Skeletal muscle satellite cell (primary cell): ENCODE results near the gene ATN1.

Experiments
- H3K27me3 ChIP-seq: 2 replicates; pipeline ENCODE4 v1.7.0; 2013; ENCODE audit warnings: low read length; ENCODE audit not compliant: control insufficient read depth, insufficient read depth
- H3K36me3 ChIP-seq: 2 replicates; pipeline ENCODE4 v1.7.0; 2013; ENCODE audit warnings: mild to moderate bottlenecking, control low read depth, low read length; ENCODE audit not compliant: insufficient read depth
- H3K4me1 ChIP-seq: 2 replicates; pipeline ENCODE4 v1.7.0; 2013; ENCODE audit warnings: low read length; ENCODE audit not compliant: control insufficient read depth, insufficient read depth
- H3K4me2 ChIP-seq: 2 replicates; pipeline ENCODE4 v1.7.0; 2013; ENCODE audit warnings: mild to moderate bottlenecking, low read length
- H3K4me3 ChIP-seq: 2 replicates; pipeline ENCODE4 v1.7.0; 2013; ENCODE audit warnings: low read length
- H3K9ac ChIP-seq: 2 replicates; pipeline ENCODE4 v1.7.0; 2013; ENCODE audit warnings: mild to moderate bottlenecking, low read depth, low read length, moderate library complexity
- H3K9me3 ChIP-seq: replicated peaks from 2 replicates; pipeline ENCODE4 v1.7.0; 2013; ENCODE audit warnings: mild to moderate bottlenecking, control low read depth, low read length

The ATN1 gene

GRCh38 chr12:6943722-6944380, 16.1 kb downstream of the ATN1 start, which contains the start of the genes C12orf57 and RNU7-1:
Gene C12orf57 (plus strand): TSS chr12:6944022. CDS start chr12:6944122, 100 bp downstream.
Gene RNU7-1 (plus strand): TSS chr12:6943816.
- Histone ChIP-seq H3K36me3 (peaks cover 30% of the 10 kb centered on the region), H3K4me1 (peaks cover 18% of the 10 kb centered on the region), H3K4me3 (peak within 1 kb of the TSS; percentile 78), H3K9ac (peak within 1 kb of the TSS; percentile 81), H3K4me2 (peak within 1 kb of the TSS; percentile 95), H3K9me3 (no peaks in the 10 kb centered on the region), H3K27me3 (no peaks in the 10 kb centered on the region)

- Histone ChIP-seq H3K9ac (peak overlapping the region; percentile 81), H3K4me2 (peak overlapping the region; percentile 95), H3K4me1 (peaks cover 18% of the 10 kb centered on the region), H3K36me3 (peaks cover 23% of the 10 kb centered on the region), H3K27me3 (no peaks in the 10 kb centered on the region), H3K4me3 (peak overlapping the region; percentile 78), H3K9me3 (no peaks in the 10 kb centered on the region)
These were observed 16.8 kb downstream of the ATN1 start for GRCh38 chr12:6944381-6945186.

GRCh38 chr12:6945613-6946012, 17.9 kb downstream of the ATN1 start:
- Histone ChIP-seq H3K9ac (peak overlapping the region; percentile 81), H3K27me3 (no peaks in the 10 kb centered on the region), H3K4me2 (peak overlapping the region; percentile 95), H3K4me1 (peaks cover 18% of the 10 kb centered on the region), H3K9me3 (no peaks in the 10 kb centered on the region), H3K4me3 (no peak overlapping the region), H3K36me3 (peaks cover 16% of the 10 kb centered on the region)

DNA sequence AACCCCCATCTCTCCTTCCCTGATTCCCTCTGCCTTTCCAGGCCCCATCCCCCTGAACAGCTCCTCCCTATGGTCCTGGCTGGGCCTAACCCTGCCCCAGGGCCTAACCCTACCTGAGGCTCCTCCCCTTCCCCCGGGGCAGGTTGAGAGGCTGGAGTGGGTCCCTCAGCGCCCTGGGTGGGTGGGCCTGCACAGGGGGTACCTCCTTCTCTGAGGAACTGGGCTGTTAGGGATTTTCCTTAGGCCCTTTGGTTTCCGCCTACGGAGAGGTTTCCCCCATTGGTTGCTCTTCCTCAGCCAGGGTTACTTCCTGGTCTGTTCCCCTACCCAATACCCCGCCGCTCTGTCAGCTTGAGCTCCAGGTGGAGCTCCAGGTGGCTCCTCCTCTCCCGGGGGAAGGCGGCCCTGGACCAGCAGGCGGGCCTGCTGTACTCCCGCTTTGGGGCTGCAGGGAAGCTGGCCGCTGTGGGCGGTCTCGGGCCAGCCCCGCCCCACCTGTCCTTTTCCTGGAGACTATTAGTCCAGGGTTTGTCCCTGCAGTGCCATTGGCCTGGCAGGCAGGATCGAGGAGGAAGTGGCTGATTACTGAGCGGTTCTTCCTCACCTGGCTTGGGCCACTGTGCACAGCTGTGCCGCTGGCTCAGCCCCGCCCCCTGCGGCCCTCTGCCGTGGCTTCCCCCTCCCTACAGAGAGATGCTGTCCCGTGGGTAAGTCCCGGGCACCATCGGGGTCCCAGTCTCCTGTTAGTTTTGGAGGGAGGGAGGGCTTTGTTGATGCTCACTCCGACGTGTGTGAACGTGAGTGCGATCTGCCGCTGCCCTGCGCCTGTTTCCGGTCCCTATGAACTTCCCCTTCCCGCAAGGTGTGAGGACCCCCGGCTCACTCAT, 18.5 kb downstream of the ATN1 start:
- H3K27me3 ChIP-seq, result no peaks in the 10 kb centered on the region
- H3K36me3 ChIP-seq, result peaks cover 10% of the 10 kb centered on the region
- peaks cover 18% of the 10 kb centered on the region for H3K4me1 ChIP-seq
- no peaks in the 10 kb centered on the region for H3K9me3 ChIP-seq
- H3K9ac ChIP-seq, result no peak overlapping the region
- no peak overlapping the region for H3K4me2 ChIP-seq
- no peak overlapping the region for H3K4me3 ChIP-seq

DNA sequence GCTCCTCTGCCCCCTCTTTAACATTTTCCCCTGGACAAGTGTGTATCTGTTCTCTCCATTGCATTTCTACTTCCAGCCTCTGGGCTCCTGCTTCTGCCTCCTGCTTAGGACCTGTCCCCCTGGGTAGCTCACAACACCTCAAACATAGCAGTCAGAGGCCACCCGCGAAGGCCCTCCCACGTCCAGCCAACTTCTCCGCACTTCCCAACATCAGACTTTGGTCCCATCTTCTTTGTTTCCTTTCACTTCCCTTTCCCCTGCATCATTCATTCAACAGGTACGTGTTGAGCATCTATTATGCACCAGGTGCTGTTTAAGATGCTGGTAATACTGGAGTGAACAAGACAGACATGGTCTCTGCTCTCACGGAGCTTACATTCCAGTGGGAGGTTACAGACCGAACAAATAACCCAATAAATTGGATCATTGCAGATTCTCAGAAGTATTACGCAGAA, 19.2 kb downstream of the ATN1 start:
- Histone ChIP-seq H3K27me3 (no peaks in the 10 kb centered on the region), H3K9me3 (no peaks in the 10 kb centered on the region), H3K4me2 (no peak overlapping the region), H3K4me1 (peaks cover 18% of the 10 kb centered on the region), H3K4me3 (no peak overlapping the region), H3K36me3 (peaks cover 5% of the 10 kb centered on the region), H3K9ac (no peak overlapping the region)

DNA sequence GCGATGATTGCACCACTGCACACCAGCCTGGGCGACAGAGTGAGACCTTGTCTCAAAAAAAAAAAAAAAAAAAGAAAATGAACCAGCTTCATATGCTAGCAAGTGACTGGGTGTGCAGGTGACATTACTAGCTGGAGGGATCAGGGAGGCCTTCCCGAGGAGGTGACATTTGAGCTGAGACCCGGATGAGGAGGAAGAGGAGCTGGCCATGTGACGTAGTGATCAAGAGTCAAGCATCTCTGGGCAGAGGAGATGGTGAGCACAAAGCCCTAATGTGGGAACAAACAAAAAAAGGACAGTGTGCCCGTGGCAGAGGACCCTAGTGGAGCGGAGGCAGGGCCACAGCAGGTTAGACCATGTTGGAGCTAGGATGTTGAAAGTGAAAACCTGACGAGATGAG, 19.9 kb downstream of the ATN1 start:
- no peak overlapping the region for H3K4me2 ChIP-seq
- H3K4me3 ChIP-seq, result no peak overlapping the region
- H3K4me1 ChIP-seq, result peaks cover 14% of the 10 kb centered on the region
- H3K9ac ChIP-seq, result no peak overlapping the region
- no peaks in the 10 kb centered on the region for H3K27me3 ChIP-seq
- peaks cover 5% of the 10 kb centered on the region for H3K36me3 ChIP-seq
- H3K9me3 ChIP-seq, result no peaks in the 10 kb centered on the region

DNA sequence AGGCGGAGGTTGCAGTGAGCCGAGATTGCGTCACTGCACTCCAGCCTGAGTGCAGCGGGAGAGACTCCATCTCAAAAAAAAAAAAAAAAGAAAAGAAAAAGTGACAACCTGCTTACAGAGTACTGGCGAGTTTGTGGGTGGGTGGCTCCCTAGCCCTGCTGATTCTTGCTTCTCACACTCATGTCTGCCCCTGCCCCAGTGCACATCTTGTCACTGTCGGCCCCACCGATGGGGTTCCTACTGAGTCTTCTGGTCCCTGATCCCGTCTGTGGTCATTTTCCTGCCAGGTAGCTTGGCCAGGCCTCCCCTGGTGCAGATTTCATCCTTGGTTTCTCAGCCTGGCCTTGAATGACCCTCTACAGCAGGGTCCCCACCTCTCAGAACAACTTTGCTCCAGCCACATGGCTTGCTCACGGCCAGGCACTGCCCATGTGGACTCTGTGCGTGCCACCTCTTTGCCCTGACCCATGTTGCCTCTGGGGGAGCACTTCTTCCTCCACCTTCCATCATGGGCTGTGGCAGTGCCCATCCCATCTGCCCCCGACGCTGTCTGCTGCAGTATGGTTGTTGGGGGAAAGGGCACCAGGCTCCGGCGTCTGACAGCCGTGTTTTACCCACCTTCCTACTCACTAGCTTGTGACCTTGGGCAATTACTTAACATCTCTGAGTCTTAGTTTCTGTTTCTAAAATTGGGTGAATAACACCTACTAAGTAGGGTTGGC, 21.3 kb downstream of the ATN1 start:
- Histone ChIP-seq H3K36me3 (peaks cover 5% of the 10 kb centered on the region), H3K4me2 (no peak overlapping the region), H3K27me3 (no peaks in the 10 kb centered on the region), H3K9ac (no peak overlapping the region), H3K4me3 (no peak overlapping the region), H3K9me3 (no peaks in the 10 kb centered on the region), H3K4me1 (peaks cover 7% of the 10 kb centered on the region)

DNA sequence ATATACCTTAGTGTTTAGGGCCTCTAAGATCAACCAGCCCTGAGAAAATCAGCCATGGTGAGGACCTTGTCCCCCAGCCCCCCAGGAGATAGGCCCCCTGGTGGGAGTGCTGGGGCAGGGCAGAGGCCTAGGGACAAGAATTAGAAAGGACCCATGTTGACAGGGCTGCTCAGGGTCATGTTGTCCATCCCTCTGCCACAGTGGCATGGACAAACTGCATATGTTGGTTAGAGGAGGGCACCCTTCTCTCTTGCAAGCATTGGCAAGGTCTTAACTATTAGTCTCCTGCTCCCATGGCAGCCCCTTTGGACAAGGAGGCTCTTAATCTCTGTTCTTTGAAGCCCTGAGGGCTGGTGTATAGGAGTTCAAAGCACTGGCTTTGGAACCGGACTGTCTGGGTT, 22.6 kb downstream of the ATN1 start:
- peaks cover 2% of the 10 kb centered on the region for H3K4me1 ChIP-seq
- H3K9ac ChIP-seq, result no peak overlapping the region
- H3K4me2 ChIP-seq, result no peak overlapping the region
- H3K36me3 ChIP-seq, result peaks cover 5% of the 10 kb centered on the region
- no peaks in the 10 kb centered on the region for H3K27me3 ChIP-seq
- no peaks in the 10 kb centered on the region for H3K9me3 ChIP-seq
- no peak overlapping the region for H3K4me3 ChIP-seq

- Histone ChIP-seq H3K9me3 (no peaks in the 10 kb centered on the region), H3K4me1 (no peaks in the 10 kb centered on the region), H3K4me2 (no peak within 1 kb of the TSS), H3K4me3 (no peak within 1 kb of the TSS), H3K27me3 (no peaks in the 10 kb centered on the region), H3K9ac (no peak within 1 kb of the TSS), H3K36me3 (no peaks in the 10 kb centered on the region)
These were observed 23.2 kb downstream of the ATN1 start, which contains the start of gene PTPN6 for GRCh38 chr12:6950811-6951540. Gene PTPN6 (plus strand): TSS chr12:6951356. CDS start chr12:6951513, 157 bp downstream.

DNA sequence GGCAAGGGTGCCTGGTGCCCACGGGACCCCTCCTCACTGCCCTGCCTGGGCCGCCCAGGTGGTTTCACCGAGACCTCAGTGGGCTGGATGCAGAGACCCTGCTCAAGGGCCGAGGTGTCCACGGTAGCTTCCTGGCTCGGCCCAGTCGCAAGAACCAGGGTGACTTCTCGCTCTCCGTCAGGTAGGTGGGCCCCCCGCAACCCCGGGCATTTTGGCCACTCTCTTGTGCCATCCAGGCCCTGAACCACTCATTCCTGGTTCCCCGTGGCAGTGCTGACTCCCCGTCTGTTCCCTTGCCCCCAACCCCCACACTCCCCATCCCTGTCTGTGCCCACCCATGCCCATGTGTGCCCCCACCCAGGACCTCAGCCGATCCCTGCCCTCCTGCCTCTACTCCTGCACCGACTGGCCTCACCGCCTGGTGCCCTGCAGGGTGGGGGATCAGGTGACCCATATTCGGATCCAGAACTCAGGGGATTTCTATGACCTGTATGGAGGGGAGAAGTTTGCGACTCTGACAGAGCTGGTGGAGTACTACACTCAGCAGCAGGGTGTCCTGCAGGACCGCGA, 23.9 kb downstream of the ATN1 start:
- no peak overlapping the region for H3K4me2 ChIP-seq
- H3K27me3 ChIP-seq, result no peaks in the 10 kb centered on the region
- no peak overlapping the region for H3K4me3 ChIP-seq
- no peaks in the 10 kb centered on the region for H3K9me3 ChIP-seq
- H3K9ac ChIP-seq, result no peak overlapping the region
- H3K36me3 ChIP-seq, result no peaks in the 10 kb centered on the region
- no peaks in the 10 kb centered on the region for H3K4me1 ChIP-seq
